Measurements from ENCODE around the gene HPCAL1.

Gene HPCAL1

GRCh38 chr2:10301941-10302478 is 694 bp upstream of the HPCAL1 start:
- DNase-seq (ENCODE audit: low read depth in 1 of 2, low spot score in 1 of 2), result no peak

DNA sequence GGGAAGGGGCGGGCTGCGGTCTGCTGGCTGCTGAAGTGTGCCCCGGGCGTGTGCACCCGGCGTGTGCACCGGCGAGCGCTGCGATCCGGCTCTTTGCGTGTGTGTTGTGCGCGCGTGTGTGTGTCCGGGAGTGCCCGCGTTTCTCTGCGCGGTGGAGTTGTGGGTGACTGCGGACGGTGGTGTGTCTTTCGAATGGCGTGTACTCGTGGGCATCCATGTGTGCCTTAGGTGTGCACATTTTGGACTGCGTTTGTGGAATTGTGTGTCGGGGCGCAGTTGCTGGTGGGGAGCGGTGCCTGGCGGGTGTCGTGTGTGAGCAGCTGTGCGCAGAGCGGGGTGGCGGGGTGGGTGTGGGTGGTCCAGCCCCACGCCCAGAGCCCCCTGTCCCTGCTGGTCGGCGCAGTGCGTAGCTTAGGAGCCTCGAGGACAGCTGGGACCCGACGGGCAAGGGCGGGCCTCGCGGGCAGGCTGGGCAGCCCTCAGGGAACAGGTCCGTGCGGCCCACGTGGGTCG is 533 bp downstream of the HPCAL1 start:
- peak in 1 of 2 donors; percentile 10 for DNase-seq (ENCODE audit: low read depth in 1 of 2, low spot score in 1 of 2)

DNA sequence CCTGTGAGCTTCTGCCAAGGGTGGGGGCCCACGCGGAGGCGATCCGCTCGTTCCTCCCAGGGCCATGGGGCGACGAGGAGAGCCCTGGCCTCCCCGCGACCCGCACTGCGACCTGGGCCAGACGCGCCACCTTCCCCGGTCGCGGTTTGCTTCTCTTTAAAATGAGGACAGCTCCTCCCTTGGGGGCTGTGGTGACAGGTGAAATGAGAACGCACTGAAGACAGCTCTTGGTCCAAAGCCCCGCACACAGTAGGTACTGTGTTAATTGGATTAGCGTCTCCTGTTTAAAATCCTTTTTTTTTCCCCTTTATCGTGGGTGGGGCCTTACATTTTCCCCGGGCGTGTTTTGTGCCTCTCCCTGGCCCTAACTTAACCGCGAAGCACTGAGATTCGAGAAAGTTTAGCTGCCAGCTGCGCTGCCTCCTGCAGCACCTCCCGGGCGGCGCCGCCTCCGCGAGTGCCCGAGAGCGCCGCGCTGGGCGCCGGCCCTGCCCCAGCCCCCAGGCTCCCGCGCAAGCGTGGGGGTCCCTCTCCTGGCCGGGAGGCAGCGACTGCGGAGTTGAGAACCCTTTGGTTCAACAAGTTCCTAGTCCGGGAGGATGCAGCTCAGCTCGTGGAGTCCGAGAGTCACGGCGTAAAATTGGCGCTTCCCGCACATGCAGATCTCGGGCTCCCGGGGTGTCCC is 1.1 kb downstream of the HPCAL1 start:
- peak in 1 of 2 donors; percentile 20 for DNase-seq (ENCODE audit: low read depth in 1 of 2, low spot score in 1 of 2)

DNA sequence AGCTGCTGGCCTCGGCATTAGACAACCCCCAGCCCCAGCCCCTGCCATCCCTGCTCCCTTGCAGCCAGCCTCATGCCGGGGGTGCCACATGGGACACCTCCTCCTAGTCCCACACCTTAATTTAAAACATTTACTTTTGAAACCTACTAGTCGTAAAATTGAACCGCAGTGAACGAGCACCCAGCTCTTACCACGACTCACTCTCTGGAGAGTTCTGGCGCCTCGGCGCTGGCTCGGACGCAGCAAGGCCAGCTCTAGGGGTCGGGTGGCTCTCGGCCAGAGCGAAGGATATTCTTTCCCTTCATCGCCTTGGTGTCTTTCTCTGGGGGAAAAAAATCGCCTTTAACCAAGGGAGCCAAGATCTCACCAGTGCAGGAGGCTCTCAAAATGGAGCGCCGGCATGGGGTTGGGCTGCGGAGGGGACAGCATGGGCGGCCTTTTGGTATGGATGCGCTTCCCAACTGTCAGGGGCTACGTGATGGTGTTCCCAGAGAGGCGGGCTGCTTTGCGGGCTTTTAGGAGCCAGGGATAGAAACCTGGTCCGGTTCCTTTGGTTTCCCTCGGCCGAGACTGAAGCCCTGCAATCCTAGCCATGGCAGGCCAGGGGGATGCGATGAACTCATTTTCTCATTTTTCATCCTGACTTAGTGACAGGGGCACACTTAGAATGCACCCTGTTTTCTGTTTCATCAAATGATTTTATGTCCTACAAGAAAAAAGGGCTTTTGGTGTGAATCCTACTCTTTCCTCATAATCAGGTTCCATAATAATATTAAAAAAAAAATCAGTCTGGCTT is 2.0 kb downstream of the HPCAL1 start:
- no peak for DNase-seq (ENCODE audit: low read depth in 1 of 2, low spot score in 1 of 2)

DNA sequence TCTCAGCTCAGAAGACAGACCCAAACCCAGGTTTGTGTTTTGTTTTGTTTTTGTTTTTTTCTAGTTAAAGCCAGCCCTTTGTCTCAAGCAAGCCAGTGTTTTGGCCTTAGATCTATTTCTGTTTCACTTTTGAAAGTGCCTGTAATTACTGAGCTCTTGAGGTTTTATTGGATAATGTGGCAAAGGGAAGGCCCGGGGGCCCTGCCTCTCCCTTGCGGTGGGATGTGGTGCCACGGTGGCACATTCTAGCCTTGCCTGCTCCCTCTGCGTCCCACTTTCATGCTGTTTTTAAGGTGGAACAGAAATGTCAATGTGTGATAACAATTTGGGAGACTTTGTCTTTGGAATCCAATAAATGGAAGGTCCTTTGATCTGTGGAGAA is 2.5 kb downstream of the HPCAL1 start:
- DNase-seq (ENCODE audit: low read depth in 1 of 2, low spot score in 1 of 2), result no peak

DNA sequence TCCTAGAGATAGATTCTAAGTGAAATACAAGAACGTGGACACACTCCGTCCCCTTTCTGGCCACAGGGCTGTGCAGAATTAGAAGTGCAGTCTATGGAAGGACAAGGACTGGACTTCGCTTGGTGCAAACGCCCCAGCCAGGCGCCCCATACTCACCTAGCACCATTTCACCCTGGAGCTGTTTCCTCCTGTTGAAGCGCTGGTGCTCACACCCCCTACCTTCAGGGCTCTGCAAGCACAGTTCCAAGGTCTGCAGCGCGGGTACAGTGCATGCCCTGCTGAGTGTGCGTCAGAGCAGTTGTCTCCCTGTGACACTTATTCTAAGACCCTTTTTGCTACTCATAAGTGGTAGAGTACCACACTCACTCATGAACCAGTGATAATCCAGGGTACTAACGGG is 3.0 kb downstream of the HPCAL1 start:
- no peak for DNase-seq (ENCODE audit: low read depth in 1 of 2, low spot score in 1 of 2)

DNA sequence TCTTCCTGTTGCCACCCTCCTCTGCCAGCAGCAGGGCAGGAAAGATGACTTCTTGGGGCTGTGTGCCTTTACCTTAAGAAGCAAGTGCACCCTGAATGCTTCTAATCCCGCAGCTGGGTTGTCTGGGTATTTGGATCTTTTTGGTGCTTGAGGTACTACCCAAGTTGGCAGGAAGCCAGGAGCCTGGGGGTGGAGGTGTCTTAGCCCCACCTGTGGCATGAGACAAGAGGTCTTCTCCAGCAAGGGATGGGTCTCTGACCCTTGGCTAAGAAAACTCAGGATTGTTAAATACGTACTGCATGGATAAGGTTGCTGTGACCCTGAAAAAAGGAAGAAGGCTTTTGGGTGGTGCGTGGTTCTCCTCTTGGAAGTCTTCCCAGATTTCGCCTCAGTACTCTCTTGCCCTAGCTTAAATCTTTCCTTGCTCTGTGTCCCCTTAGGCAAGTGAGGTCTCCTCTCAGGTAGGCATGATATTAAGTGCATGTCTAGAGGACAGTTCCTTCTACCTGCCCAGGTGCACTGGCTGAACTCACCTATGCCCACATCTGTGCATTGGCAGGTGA is 4.3 kb downstream of the HPCAL1 start:
- DNase-seq (ENCODE audit: low read depth in 1 of 2, low spot score in 1 of 2), result no peak

DNA sequence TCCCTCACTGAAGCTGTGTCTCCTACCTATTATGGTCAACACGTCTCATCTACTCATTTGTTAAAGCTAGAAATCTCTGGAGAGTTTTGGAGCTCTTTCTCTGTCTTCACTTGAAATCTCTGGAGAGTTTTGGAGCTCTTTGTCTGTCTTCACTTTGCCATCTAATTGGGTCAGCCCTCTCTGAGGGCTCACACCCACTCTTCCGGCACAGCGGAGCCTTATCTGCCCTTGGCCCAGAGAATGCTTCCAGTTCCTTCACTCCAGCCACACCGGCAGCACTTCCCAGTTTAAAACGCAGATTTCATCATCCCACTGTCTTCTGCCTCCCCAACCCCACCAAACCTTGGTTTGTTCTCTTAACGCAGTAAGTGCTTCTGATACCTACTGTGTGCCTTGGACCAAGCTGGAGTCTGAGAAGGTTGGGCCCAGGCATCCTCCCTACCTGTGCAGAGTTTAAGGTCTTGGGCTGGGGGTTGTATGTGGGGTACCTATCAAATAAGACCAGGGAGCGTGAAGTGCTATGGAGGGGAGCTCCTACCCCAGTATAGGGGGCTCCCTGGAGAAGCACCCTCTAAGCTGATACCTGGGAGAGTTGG is 5.0 kb downstream of the HPCAL1 start:
- no peak for DNase-seq (ENCODE audit: low read depth in 1 of 2, low spot score in 1 of 2)

DNA sequence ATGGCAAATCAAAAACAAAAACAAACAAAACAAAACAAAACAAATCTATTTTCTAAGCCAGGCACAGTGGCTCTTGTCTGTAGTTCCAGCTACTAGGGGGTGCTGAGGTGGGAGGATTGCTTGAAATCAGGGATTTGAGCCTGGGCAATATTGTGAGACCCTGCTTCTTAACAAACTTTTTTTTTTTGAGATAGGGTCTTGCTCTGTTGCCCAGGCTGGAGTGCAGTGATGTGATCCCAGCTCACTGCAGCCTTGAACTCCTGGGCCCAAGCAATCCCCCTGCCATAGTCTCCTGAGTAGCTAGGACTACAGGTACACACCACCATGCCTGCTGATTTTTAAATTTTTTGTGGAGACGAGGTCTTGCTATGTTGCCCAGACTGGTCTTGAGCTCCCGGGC is 6.2 kb downstream of the HPCAL1 start:
- DNase-seq (ENCODE audit: low read depth in 1 of 2, low spot score in 1 of 2), result no peak

DNA sequence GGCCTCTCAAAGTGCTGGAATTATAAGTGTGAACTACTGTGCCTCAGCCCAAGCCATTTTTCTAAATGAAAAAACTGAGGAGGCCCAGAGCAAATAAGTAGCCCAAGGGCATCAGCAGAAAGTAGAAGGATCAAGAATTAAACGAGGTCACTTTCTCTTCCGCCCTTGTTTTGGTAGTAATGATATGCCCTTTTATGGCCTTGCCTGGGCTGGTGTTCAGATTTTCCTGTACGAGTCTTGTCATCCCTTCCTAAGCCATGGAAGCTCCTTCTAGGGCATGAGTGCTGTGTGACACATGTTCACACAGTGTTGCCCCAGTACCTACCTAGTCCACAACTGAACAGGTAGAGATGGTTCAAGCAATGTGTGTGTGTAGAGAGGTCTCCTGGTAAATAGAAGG is 6.6 kb downstream of the HPCAL1 start:
- DNase-seq (ENCODE audit: low read depth in 1 of 2, low spot score in 1 of 2), result no peak

DNA sequence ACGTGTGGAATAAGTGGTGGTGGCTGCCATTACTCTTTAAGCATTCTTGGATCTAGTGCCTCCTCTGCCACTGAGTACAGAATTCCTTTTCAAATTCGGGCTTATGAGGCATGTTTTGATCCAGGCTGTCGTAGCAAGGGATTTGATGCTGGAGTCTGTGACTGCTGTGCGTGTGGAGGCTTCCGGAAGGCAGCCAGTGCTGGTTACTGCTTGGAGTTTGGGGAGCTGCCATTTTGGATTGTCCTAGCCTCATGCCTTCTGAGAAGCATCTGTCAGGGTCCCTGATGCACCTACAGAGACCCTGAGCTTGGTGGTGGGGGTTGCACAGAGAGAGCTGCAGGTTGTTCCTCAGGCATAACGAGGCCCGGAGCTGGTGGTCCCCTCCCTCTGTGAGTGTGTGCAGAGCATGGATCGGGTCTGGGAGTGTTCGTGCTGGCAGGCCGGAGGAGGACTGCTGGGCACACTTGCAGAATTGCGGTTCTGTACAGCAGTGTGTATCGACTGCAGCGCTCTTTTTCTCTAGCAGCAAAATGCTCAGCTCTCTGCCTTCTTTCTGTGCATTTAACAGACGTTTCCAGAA is 7.7 kb downstream of the HPCAL1 start:
- DNase-seq (ENCODE audit: low read depth in 1 of 2, low spot score in 1 of 2), result no peak

GRCh38 chr2:10311736-10312135 is 9.0 kb downstream of the HPCAL1 start:
- DNase-seq (ENCODE audit: low read depth in 1 of 2, low spot score in 1 of 2), result no peak

GRCh38 chr2:10312437-10312957 is 9.8 kb downstream of the HPCAL1 start:
- no peak for DNase-seq (ENCODE audit: low read depth in 1 of 2, low spot score in 1 of 2)

DNA sequence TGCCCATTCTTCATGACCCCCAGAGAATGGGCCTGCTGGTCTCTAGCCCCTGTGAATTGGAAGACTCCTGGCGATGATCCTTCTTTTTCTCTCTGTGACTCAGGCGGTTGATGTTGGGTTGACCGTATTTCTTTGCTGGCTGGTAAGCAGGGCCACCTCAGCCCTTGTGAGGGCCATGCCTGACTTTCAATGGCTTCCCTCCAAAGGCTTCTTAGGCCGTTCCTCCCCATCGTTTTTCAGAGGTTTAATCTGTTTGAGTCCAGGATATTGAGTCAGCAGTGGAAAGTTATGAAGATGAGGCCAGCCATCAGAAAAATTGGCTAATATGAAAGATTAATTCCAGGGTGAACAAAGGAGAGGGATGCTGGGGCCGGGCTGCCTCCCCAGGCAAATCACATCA is 13.6 kb downstream of the HPCAL1 start:
- no peak for DNase-seq (ENCODE audit: low read depth in 1 of 2, low spot score in 1 of 2)

DNA sequence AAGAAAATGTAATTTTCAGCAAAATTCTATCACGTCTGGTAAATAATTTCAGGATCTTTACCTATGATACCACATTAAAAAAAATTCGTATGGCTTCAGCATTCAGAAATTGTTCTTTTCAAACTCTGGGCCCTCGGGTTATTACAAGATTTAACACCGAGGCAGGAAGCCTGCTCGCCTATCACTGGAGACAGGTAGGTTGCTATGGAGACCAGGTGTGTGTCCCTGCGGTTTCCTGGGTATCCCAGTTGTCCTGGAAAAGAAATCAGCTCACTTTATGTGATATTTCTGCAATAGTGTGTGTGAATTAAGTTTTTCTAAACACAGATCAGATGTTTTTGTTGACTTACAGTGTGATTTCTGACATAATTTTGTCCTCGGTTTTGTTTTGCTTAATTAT is 14.2 kb downstream of the HPCAL1 start:
- DNase-seq (ENCODE audit: low read depth in 1 of 2, low spot score in 1 of 2), result no peak

- no peak for DNase-seq (ENCODE audit: low read depth in 1 of 2, low spot score in 1 of 2)
Observed at GRCh38 chr2:10317646-10318045, 14.9 kb downstream of the HPCAL1 start.

DNA sequence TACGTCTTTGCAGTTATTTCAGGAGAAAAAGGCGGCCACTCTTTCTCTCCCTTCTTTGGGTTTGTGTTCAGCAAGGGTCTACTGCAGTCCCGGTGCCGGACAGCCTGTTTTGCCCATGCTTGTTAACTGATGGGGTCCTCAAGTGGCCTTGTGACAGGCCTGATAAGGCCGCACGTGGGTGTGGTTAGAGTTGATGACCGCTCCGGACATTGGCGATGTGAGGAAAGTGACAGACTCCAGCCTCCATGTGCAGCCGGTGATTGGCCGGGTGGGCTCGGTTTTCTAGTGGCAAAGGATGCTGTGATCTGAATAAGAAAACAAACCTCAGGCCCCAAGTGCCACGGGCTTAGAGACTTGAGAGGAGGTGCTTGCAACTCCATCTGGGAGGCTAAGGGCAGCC is 15.6 kb downstream of the HPCAL1 start:
- DNase-seq (ENCODE audit: low read depth in 1 of 2, low spot score in 1 of 2), result no peak

DNA sequence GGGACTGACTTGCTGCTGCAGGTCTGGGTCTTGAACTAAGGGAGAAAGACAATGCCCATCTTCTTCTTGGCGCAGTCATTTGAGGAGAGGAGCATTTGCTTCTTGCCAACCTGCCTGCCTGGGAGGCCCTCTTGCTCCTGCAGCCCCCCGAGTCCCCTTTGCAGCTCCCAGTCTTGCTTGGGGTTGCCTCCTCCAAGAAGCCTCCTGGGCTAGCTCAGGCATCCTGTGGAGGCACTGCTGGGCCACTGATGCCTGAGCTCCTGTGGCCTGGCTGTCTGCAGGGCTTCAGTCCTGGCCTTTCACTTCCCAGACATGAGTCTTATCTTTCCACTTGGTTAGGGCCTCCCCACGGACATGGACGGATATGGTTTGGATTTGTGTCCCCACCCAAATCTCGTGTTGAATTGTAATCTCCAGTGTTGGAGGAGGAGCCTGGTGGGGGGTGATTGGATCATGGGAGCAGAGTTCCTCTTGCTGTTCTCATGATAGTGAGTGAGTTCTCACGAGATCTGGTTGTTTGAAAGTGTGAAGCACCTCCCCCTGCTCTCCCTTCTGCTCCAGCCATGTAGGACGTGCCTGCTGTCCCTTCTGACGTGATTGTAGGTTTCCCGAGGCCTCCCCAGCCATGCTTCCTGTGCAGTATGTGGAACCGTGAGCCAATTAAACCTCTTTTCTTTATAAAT is 17.3 kb downstream of the HPCAL1 start:
- DNase-seq (ENCODE audit: low read depth in 1 of 2, low spot score in 1 of 2), result no peak

DNA sequence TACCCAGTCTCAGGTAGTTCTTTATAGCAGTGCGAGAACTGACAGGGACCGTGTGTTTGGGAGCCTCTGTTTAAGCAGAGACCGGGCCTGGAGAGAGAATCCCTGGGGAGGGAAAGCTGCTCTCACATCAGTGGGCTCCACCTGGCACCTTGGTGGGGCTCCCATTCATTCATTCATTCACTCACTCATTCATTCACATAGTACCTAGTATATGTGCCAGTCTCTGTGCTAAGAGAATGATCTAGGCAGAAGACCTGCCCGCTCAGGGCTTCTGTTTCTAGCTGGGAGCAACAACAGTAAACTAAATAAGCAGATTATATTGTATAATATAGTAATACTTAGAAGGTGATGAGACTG is 17.8 kb downstream of the HPCAL1 start:
- DNase-seq (ENCODE audit: low read depth in 1 of 2, low spot score in 1 of 2), result no peak

DNA sequence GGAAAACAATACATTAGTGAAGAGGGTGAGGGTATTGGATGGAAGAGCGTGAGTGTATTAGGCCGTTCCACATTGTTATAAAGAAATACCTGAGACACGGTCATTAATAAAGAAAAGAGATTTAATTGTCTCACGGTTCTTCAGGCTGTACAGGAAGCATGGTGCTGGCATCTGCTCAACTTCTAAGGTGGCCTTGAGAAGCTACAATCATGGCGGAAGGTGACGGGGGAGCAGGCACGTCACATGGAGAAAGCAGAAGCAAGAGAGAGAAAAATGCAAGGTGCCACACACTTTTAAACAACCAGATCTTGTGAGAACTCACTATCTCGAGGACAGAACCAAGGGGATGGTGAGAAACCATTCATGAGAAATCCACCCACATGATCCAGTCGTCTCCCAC is 18.2 kb downstream of the HPCAL1 start:
- no peak for DNase-seq (ENCODE audit: low read depth in 1 of 2, low spot score in 1 of 2)

DNA sequence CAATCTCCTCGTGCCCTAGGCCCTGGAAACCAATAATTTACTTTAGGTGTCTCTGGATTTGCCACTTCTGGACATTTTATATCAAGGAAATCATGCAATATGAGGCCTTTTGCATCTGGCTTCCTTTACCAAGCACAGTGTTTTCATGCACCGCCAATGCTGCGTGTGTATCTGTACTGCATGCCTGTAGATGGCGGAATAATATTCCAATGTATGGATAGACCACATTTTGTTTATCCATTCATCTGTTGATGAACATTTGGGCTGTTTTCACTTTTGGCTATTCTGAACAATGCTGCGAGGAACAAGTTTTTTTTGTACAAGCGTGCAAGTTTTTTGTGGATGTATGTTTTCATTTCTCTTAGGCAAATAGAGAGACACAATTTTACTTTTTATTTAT is 18.9 kb downstream of the HPCAL1 start:
- no peak for DNase-seq (ENCODE audit: low read depth in 1 of 2, low spot score in 1 of 2)
